ENCODE results near the gene AOX1.

The AOX1 gene

GRCh38 chr2:200702646-200703118 is 116.9 kb downstream of the AOX1 start:
- Histone ChIP-seq H4K20me1 (ENCODE audit: insufficient read depth, low read length, poor library complexity, severe bottlenecking) (no peaks in the 10 kb centered on the region), H3K36me3 (ENCODE audit: insufficient read depth, low read length) (no peaks in the 10 kb centered on the region), H3K9me3 (ENCODE audit: insufficient read depth, low read depth, low read length) (no peaks in the 10 kb centered on the region), H3K79me2 (ENCODE audit: insufficient read depth, low read length) (no peaks in the 10 kb centered on the region), H3F3A (ENCODE audit: low read depth) (no peaks in the 10 kb centered on the region), H3K9me2 (replicated peaks; ENCODE audit: low read depth, low read length) (no peaks in the 10 kb centered on the region), H3K4me3 (ENCODE audit: low read length, poor library complexity, severe bottlenecking) (no peak overlapping the region), H3K9ac (ENCODE audit: low read depth, low read length, poor library complexity, severe bottlenecking) (no peak overlapping the region), H3K27me3 (ENCODE audit: insufficient read depth, low read length, poor library complexity, severe bottlenecking) (no peaks in the 10 kb centered on the region), H2AFZ (ENCODE audit: low read length) (0 out of 2 replicates have a peak overlapping the region, but pooled peaks have one; percentile 14), H3K4me1 (ENCODE audit: insufficient read depth, low read length, poor library complexity, severe bottlenecking) (no peaks in the 10 kb centered on the region), H3K4me2 (ENCODE audit: low read depth, low read length, poor library complexity, severe bottlenecking) (no peak overlapping the region)
- TF ChIP-seq CTCF (conservative IDR thresholded peaks at IDR 0.05; ENCODE audit: low read length) = no peak
- TF ChIP-seq EZH2phosphoT487 (IDR thresholded peaks at IDR 0.05; ENCODE audit: borderline replicate concordance) = no peak

- H3K9ac ChIP-seq (ENCODE audit: low read depth, low read length, poor library complexity, severe bottlenecking) = no peak overlapping the region
- no peaks in the 10 kb centered on the region for H3K9me2 ChIP-seq (replicated peaks; ENCODE audit: low read depth, low read length)
- no peaks in the 10 kb centered on the region for H3K9me3 ChIP-seq (ENCODE audit: insufficient read depth, low read depth, low read length)
- H3F3A ChIP-seq (ENCODE audit: low read depth) = no peaks in the 10 kb centered on the region
- H4K20me1 ChIP-seq (ENCODE audit: insufficient read depth, low read length, poor library complexity, severe bottlenecking) = no peaks in the 10 kb centered on the region
- H3K27me3 ChIP-seq (ENCODE audit: insufficient read depth, low read length, poor library complexity, severe bottlenecking) = no peaks in the 10 kb centered on the region
- H3K4me3 ChIP-seq (ENCODE audit: low read length, poor library complexity, severe bottlenecking) = no peak overlapping the region
- peak overlapping the region; percentile 14; the same call in 1 of the 2 replicates for H2AFZ ChIP-seq (ENCODE audit: low read length)
- no peaks in the 10 kb centered on the region for H3K79me2 ChIP-seq (ENCODE audit: insufficient read depth, low read length)
- no peak overlapping the region for H3K4me2 ChIP-seq (ENCODE audit: low read depth, low read length, poor library complexity, severe bottlenecking)
- H3K4me1 ChIP-seq (ENCODE audit: insufficient read depth, low read length, poor library complexity, severe bottlenecking) = no peaks in the 10 kb centered on the region
- no peaks in the 10 kb centered on the region for H3K36me3 ChIP-seq (ENCODE audit: insufficient read depth, low read length)
- TF ChIP-seq CTCF (conservative IDR thresholded peaks at IDR 0.05; ENCODE audit: low read length) (peak; percentile 67), EZH2phosphoT487 (IDR thresholded peaks at IDR 0.05; ENCODE audit: borderline replicate concordance) (no peak)
Measured at GRCh38 chr2:200703127-200703925, 117.5 kb downstream of the AOX1 start.

GRCh38 chr2:200703926-200704637 is 118.3 kb downstream of the AOX1 start:
- Histone ChIP-seq H3K79me2 (ENCODE audit: insufficient read depth, low read length) (no peaks in the 10 kb centered on the region), H3K9me3 (ENCODE audit: insufficient read depth, low read depth, low read length) (no peaks in the 10 kb centered on the region), H3K4me1 (ENCODE audit: insufficient read depth, low read length, poor library complexity, severe bottlenecking) (no peaks in the 10 kb centered on the region), H3F3A (ENCODE audit: low read depth) (no peaks in the 10 kb centered on the region), H3K9me2 (replicated peaks; ENCODE audit: low read depth, low read length) (no peaks in the 10 kb centered on the region), H4K20me1 (ENCODE audit: insufficient read depth, low read length, poor library complexity, severe bottlenecking) (no peaks in the 10 kb centered on the region), H3K4me2 (ENCODE audit: low read depth, low read length, poor library complexity, severe bottlenecking) (no peak overlapping the region), H2AFZ (ENCODE audit: low read length) (no peak overlapping the region; the same call in 1 of the 2 replicates), H3K36me3 (ENCODE audit: insufficient read depth, low read length) (no peaks in the 10 kb centered on the region), H3K27me3 (ENCODE audit: insufficient read depth, low read length, poor library complexity, severe bottlenecking) (no peaks in the 10 kb centered on the region), H3K4me3 (ENCODE audit: low read length, poor library complexity, severe bottlenecking) (no peak overlapping the region), H3K9ac (ENCODE audit: low read depth, low read length, poor library complexity, severe bottlenecking) (no peak overlapping the region)
- no peak for TF ChIP-seq EZH2phosphoT487 (IDR thresholded peaks at IDR 0.05; ENCODE audit: borderline replicate concordance)
- TF ChIP-seq CTCF (conservative IDR thresholded peaks at IDR 0.05; ENCODE audit: low read length) = no peak

Data from Loucy (cell line).